ENCODE data around the gene CRACDL. TPM values are rescaled to one million over a fixed set of nuclear protein-coding genes. Genes with fewer than 3 reads are reported as not detected.

The CRACDL gene
- total and polyA plus RNA-seq, 2 of the 13 experiments (the other 11 are each of a cell fraction or from before 2014, with no cell fraction given), result 0.15 to 0.26 TPM

DNA sequence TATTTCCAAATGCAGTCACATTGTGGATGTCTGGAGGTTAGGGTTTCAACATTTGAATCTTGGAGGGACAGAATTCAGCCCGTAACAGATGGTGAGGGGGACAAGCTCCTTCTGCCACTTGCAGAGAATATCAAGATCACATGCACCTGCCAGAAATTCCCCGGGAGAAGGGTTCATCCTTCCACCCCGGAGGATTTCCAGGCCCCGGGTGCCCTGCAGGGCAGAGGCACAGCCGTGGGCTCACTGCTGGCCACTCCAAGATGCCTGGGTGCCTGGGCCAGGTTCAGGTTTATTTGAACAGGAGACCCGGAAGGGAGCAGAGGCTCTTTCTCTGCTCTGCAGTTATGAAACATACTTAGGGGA, 166.9 kb downstream of the CRACDL start (continued):
- TF ChIP-seq ZBTB14 (CRISPR knock-in tag; IDR thresholded peaks at IDR 0.05) (no peak), TEAD2 (CRISPR knock-in tag; IDR thresholded peaks at IDR 0.05) (no peak), ETV5 (CRISPR knock-in tag; IDR thresholded peaks at IDR 0.05; ENCODE audit: borderline replicate concordance) (no peak), CBX2 (IDR thresholded peaks at IDR 0.05; ENCODE audit: low read depth, low read length) (no peak), CBX2 (CRISPR knock-in tag; IDR thresholded peaks at IDR 0.05; ENCODE audit: low read depth) (no peak), KDM5A (IDR thresholded peaks at IDR 0.05; ENCODE audit: borderline replicate concordance, low read length) (no peak), DNMT1 (CRISPR knock-in tag; IDR thresholded peaks at IDR 0.05) (no peak), ELF3 (CRISPR knock-in tag; IDR thresholded peaks at IDR 0.05) (0 out of 2 replicates have a peak, but pooled peaks have one; percentile 14), ZNF607 (CRISPR knock-in tag; IDR thresholded peaks at IDR 0.05; ENCODE audit: borderline replicate concordance) (no peak), ATF7-NPFF (CRISPR knock-in tag; IDR thresholded peaks at IDR 0.05; ENCODE audit: low read depth) (no peak), XRCC5 (optimal IDR thresholded peaks at IDR 0.05; ENCODE audit: low read length) (no peak), POLR2G (IDR thresholded peaks at IDR 0.05; ENCODE audit: low read depth, low read length) (peak; percentile 18; the same call in 1 of the 2 replicates), MAX (IDR thresholded peaks at IDR 0.05) (peak; percentile 9; the same call in 1 of the 2 replicates), TARDBP (CRISPR knock-in tag; IDR thresholded peaks at IDR 0.05) (peak; percentile 39; the same call in 1 of the 2 replicates), ZNF484 (CRISPR knock-in tag; IDR thresholded peaks at IDR 0.05; ENCODE audit: borderline replicate concordance, low read depth) (no peak), ELF1 (CRISPR knock-in tag; IDR thresholded peaks at IDR 0.05) (peak; percentile 38; the same call in 1 of the 2 replicates), ZNF777 (CRISPR knock-in tag; IDR thresholded peaks at IDR 0.05) (no peak), HOXA7 (CRISPR knock-in tag; IDR thresholded peaks at IDR 0.05) (no peak)
- TF ChIP-seq, protein P1, sequence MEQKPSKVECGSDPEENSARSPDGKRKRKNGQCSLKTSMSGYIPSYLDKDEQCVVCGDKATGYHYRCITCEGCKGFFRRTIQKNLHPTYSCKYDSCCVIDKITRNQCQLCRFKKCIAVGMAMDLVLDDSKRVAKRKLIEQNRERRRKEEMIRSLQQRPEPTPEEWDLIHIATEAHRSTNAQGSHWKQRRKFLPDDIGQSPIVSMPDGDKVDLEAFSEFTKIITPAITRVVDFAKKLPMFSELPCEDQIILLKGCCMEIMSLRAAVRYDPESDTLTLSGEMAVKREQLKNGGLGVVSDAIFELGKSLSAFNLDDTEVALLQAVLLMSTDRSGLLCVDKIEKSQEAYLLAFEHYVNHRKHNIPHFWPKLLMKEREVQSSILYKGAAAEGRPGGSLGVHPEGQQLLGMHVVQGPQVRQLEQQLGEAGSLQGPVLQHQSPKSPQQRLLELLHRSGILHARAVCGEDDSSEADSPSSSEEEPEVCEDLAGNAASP (CRISPR knock-in tag; IDR thresholded peaks at IDR 0.05; ENCODE audit: borderline replicate concordance), result no peak
- TF ChIP-seq, protein P2, sequence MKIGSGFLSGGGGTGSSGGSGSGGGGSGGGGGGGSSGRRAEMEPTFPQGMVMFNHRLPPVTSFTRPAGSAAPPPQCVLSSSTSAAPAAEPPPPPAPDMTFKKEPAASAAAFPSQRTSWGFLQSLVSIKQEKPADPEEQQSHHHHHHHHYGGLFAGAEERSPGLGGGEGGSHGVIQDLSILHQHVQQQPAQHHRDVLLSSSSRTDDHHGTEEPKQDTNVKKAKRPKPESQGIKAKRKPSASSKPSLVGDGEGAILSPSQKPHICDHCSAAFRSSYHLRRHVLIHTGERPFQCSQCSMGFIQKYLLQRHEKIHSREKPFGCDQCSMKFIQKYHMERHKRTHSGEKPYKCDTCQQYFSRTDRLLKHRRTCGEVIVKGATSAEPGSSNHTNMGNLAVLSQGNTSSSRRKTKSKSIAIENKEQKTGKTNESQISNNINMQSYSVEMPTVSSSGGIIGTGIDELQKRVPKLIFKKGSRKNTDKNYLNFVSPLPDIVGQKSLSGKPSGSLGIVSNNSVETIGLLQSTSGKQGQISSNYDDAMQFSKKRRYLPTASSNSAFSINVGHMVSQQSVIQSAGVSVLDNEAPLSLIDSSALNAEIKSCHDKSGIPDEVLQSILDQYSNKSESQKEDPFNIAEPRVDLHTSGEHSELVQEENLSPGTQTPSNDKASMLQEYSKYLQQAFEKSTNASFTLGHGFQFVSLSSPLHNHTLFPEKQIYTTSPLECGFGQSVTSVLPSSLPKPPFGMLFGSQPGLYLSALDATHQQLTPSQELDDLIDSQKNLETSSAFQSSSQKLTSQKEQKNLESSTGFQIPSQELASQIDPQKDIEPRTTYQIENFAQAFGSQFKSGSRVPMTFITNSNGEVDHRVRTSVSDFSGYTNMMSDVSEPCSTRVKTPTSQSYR (CRISPR knock-in tag; IDR thresholded peaks at IDR 0.05; ENCODE audit: borderline replicate concordance), result no peak
- TF ChIP-seq, protein P3, sequence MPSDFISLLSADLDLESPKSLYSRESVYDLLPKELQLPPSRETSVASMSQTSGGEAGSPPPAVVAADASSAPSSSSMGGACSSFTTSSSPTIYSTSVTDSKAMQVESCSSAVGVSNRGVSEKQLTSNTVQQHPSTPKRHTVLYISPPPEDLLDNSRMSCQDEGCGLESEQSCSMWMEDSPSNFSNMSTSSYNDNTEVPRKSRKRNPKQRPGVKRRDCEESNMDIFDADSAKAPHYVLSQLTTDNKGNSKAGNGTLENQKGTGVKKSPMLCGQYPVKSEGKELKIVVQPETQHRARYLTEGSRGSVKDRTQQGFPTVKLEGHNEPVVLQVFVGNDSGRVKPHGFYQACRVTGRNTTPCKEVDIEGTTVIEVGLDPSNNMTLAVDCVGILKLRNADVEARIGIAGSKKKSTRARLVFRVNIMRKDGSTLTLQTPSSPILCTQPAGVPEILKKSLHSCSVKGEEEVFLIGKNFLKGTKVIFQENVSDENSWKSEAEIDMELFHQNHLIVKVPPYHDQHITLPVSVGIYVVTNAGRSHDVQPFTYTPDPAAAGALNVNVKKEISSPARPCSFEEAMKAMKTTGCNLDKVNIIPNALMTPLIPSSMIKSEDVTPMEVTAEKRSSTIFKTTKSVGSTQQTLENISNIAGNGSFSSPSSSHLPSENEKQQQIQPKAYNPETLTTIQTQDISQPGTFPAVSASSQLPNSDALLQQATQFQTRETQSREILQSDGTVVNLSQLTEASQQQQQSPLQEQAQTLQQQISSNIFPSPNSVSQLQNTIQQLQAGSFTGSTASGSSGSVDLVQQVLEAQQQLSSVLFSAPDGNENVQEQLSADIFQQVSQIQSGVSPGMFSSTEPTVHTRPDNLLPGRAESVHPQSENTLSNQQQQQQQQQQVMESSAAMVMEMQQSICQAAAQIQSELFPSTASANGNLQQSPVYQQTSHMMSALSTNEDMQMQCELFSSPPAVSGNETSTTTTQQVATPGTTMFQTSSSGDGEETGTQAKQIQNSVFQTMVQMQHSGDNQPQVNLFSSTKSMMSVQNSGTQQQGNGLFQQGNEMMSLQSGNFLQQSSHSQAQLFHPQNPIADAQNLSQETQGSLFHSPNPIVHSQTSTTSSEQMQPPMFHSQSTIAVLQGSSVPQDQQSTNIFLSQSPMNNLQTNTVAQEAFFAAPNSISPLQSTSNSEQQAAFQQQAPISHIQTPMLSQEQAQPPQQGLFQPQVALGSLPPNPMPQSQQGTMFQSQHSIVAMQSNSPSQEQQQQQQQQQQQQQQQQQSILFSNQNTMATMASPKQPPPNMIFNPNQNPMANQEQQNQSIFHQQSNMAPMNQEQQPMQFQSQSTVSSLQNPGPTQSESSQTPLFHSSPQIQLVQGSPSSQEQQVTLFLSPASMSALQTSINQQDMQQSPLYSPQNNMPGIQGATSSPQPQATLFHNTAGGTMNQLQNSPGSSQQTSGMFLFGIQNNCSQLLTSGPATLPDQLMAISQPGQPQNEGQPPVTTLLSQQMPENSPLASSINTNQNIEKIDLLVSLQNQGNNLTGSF (CRISPR knock-in tag; IDR thresholded peaks at IDR 0.05), result no peak
